OCI-M2 (cell line): ENCODE measurements around the gene ATP6V0A4.
"Not testable (repeated sequence)": the region's sequence is repeated elsewhere in the genome, so short reads cannot be mapped to it uniquely, and the experiment has no call there.

Experiments used
- DNase-seq: peaks from one replicate; lab custom pipeline; 2025; ENCODE audit not compliant: unreplicated experiment; lab: John Stamatoyannopoulos, UW

ATP6V0A4 gene

DNA sequence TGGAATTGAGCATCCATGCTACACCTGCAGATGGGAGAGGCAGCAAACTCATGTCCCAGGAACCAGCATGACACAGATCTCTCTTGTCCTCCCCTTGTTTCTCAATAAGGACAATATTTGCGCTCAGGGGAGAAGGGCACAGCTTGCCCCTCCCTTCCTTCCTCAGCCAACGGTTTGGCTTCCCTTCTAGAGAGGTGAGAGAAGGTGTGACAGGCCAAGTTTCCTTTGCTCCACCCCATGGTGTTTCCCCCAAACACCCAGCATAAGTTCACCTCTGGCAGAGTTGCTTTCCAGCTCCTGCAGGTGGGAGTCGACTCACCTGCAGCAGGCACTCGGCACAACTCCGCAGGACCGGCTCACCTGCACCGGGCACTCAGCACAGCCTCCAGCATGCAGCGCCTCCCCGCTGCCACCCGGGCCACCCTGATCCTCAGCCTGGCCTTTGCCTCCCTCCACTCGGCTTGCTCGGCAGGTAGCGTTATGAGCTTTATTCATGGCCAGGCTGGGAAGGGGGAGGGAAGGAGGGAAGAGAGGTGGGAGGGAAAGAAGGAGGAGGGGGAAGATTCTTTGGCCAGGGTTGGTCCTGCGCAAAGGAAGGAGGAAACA is at the start of gene ATP6V0A4, which contains the start of gene TMEM213:
ATP6V0A4 (minus strand) TSS at position 482 of the 606 bp plus-strand sequence. CDS start 26,949 bp downstream, outside the sequence.
TMEM213 (plus strand) TSS at position 280 of the 606 bp plus-strand sequence; CDS start at position 391, 111 bp downstream.
- no peak for DNase-seq

- no peak for DNase-seq
Measured at GRCh38 chr7:138845711-138846110, 47.7 kb upstream of the ATP6V0A4 start.

DNA sequence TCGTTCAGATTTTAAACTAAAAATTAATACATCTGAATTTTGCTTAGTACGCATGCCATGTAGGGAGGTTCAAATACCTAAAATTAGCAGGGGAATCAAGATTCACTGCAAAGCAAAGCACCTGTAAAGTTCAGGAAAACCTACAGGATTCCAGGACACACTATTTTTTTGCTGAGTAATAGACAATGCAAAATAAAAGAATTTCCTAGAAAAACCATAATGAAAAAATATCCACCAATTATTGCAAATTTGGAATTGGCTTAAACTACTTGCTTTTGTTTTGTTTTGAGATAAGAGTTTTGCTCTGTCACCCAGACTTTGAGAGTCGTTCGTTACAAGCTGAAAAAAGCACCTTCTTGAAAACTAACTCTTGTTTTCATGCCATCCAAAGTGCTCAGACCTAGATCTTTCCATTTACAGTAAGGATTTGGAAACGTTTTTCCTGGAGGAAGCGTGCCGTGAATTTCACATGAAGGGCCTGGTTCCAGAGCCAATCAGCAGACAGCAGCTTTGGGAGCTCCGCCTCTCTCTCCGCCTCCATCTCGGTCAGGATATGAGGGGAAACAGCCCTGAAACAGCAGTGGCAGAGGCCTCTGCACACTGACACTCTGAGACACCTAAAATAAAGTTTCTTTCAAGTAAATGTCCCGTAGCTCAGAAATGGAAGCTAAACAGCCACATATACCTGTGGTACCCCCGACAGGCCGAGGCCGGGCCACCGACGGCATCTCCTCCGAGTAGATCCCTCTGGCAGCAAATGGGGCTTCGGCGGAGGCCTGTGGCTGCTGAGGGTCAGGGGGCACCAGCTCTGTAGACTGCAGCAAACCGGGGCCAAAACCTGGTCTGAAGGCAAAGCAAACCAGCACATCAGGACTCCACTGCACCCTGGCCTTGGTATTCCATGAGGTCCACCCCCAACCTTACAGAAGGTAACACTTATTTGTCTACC is 45.9 kb upstream of the ATP6V0A4 start:
- no peak for DNase-seq

DNA sequence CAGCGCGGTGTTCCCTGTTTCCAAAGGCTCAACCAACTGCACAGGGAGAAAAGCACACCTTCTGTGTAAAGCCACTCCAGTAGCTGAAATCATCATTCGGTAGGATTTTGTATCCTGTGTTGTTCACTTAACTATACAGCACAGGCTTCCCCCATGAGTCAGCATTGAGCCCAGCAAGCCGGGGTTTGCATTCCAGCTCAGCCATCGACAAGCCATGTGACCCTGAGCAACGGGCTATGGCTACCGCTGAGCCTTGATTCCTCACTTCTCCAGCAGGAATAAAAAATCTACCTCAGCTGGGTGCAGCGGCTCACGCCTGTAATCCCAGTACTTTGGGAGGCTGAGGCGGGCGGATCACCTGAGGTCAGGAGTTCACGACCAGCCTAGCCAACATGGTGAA is 44.1 kb upstream of the ATP6V0A4 start:
- DNase-seq: no peak

- no peak for DNase-seq
Measured at GRCh38 chr7:138838166-138838565, 40.2 kb upstream of the ATP6V0A4 start.

GRCh38 chr7:138837627-138838026 is 39.6 kb upstream of the ATP6V0A4 start:
- DNase-seq: no peak

DNA sequence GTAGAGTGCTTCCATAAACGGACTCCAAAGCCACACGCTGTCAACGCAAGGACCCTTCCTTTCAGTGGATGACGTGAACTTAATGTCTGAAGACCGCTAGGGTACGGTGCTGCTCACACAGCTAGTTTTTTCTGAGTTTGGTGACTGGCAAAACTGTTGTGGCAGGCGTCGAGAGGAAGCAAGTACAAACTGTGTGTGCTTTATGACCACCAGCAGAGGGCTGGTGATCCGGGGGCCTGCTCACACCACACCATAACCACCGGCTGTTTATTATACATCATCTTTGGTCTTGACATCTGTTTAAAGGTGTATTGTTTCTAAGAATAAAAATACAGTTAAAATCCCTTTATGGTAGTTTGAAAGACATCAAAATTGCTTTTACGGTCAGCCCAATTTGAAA is 37.1 kb upstream of the ATP6V0A4 start:
- DNase-seq: no peak

DNA sequence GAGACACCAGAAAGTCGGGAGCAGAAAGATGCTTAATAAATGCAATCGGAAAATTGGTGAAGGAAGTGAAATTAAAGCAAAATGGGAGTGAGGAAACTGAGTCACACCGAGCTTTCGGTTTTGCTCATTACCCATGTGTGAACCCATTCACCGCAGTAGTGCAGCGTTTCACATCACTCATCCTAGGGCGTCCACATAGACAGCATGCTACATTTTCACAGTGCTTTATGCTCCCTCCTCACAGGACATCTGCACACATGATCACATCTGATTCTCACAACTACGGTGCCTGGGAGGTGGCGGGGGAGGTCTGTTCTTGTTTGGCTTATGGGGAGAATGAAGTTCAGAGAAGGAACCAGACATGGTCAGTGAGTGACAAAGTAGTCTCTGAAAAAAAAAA is 36.6 kb upstream of the ATP6V0A4 start:
- DNase-seq: no peak

DNA sequence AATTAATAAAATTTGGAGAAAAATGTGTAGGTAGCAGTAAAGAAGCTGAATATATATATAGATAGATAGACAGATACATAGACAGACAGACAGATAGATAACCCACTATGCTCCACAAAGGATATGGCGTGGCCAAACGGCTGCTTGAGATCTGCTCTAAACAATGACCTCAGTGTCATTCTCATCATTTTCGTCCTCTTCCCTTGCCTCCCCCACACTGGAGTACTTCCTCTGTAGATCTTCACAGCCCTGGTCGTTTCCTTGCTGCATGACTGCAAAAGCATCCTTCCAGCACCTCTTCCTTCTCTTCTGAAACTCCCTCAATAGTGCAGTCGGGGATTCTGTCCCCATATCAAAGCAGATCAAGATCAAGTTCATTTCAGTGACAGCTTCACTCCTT is 35.6 kb upstream of the ATP6V0A4 start:
- DNase-seq: no peak

- no peak for DNase-seq
Measured at GRCh38 chr7:138832966-138833365, 35.0 kb upstream of the ATP6V0A4 start.

DNA sequence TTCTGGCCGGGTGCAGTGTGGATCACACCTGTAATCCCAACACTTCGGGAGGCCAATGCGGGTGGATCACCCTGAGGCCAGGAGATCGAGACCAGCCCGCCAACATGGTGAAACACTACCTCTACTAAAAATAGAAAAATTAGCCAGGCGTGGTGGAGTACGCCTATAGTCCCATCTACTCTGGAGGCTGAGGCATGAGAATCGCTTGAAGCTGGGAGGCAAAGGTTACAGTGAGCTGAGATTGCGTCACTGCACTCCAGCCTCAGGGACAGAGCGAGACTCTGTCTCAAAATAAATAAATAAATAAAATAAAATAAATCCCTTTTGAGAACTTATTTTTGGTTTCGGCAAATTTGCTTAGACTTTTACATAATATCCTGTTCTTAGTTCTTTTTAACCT is 31.3 kb upstream of the ATP6V0A4 start:
- DNase-seq: no peak

DNA sequence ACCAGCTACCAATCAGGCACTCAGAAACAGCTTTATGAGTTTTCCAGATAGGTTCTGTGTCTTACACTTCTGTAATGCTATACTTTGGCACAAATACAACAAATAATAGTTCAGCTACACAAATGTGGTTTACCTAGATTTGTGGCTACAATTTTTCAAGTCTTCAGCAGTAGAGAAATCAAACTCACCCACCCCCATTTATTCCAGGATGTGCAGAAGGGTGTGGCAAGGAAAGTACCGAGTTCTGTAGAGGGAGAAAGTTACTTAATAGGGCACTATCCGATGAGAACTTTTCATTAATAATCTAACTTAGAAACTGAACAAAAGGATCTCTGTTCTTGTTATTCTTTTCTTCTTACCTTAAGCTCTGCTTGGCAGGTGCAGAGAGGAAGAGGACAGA is 30.3 kb upstream of the ATP6V0A4 start:
- no peak for DNase-seq

DNA sequence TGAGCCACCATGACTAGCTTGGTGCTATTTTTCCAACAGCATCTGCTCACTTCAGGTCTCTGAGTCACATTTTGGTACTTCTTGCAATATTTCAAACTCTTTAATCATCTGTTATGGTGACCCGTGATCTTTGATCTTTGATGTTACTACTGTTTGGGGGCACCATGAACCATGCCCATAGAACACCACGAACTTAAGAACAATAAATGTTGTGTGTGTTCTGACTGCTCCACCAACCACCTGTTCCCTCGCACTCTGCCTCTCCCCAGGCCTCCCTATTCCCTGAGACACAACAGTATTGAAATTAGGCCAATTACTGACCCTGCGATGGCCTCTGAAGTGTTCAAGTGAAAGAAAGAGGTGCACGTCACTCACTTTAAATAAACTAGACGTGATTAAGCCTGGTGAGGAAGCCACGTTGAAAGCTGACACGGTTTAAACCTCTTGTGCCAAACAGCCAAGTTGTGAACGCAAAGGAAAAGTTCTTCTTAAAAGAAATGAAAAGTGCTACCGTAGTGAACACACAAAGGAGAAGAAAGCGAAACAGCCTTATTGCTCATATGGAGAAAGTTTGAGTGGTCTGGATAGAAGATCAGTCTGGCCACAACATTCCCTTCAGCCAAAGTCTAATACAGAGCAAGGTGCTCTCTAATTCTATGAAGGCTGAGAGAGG is 27.2 kb upstream of the ATP6V0A4 start:
- DNase-seq: no peak

GRCh38 chr7:138822867-138823535 is 25.0 kb upstream of the ATP6V0A4 start:
- no peak for DNase-seq

- DNase-seq: no peak
Measured at GRCh38 chr7:138821912-138822311, 23.9 kb upstream of the ATP6V0A4 start.

DNA sequence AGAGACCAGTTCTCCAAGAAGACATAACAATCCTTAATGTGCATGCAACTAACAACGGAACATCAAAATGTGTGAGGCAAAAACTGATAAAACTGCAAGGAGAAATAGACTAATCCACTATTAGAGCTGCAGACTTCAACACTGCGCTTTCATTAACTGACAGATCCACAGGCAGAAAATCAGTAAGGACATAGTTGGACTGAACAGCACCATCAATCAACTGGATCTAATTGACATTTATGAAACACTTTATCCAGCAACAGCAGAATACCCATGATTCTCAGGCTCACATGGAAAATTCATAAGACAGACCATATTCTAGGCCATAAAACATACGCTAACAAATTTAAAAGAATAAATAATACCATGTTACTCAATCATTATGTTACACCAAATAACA is 21.6 kb upstream of the ATP6V0A4 start:
- no peak for DNase-seq

- DNase-seq: no peak
Measured at GRCh38 chr7:138816650-138817049, 18.7 kb upstream of the ATP6V0A4 start.

- no peak for DNase-seq
Measured at GRCh38 chr7:138814816-138815332, 16.9 kb upstream of the ATP6V0A4 start.

GRCh38 chr7:138813945-138814344 is 15.9 kb upstream of the ATP6V0A4 start:
- no peak for DNase-seq

- DNase-seq: not testable (repeated sequence)
Measured at GRCh38 chr7:138811327-138811726, 13.3 kb upstream of the ATP6V0A4 start.

DNA sequence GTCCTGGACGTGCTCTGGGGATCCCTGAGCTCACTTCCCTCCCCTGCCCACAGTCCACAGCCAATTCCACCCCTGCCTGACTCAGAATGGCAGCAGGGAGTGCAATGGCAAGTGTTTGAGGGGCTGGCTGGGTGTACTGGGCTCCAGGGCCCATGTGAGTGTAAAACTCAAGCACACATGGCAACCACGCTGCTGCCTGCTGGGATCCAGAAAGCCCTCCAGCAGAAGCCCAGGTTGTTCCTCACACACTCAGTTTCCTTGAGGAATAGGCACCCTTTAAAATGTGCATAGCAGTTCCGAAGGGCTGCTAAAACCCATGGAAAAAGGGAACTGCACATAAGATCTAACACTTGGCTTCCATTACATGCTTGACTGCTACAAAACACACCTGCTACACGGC is 11.3 kb upstream of the ATP6V0A4 start:
- DNase-seq: no peak
